Measurements from ENCODE around the gene SYT13.

DNA sequence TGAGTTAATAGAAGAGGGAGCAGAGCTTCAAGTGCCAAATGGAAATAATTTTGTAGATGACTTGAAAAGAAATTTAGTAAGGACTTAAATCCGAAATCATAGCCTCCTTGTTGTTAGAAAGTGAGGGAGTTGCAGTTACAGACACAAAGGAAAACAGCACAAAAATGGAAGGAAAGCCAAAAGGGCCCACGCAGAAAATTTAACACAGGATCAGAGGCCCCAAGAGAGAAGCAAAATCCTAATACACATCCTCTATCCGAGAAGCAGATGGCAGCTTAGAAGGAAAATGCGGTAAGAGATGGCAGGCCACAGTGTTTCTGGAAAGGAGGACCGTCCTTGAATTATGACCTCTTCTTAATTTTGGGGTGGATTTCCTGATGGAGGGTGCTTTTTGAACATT lies 48.7 kb upstream of the SYT13 start:
- TF ChIP-seq, protein P1, sequence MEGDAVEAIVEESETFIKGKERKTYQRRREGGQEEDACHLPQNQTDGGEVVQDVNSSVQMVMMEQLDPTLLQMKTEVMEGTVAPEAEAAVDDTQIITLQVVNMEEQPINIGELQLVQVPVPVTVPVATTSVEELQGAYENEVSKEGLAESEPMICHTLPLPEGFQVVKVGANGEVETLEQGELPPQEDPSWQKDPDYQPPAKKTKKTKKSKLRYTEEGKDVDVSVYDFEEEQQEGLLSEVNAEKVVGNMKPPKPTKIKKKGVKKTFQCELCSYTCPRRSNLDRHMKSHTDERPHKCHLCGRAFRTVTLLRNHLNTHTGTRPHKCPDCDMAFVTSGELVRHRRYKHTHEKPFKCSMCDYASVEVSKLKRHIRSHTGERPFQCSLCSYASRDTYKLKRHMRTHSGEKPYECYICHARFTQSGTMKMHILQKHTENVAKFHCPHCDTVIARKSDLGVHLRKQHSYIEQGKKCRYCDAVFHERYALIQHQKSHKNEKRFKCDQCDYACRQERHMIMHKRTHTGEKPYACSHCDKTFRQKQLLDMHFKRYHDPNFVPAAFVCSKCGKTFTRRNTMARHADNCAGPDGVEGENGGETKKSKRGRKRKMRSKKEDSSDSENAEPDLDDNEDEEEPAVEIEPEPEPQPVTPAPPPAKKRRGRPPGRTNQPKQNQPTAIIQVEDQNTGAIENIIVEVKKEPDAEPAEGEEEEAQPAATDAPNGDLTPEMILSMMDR (IDR thresholded peaks at IDR 0.05; ENCODE audit: extremely low read depth in 1 of 2, insufficient read depth in 1 of 2, low read depth in 1 of 2, low read length in 2 of 2): no peak
- TF ChIP-seq JUN (IDR thresholded peaks at IDR 0.05; ENCODE audit: borderline replicate concordance, insufficient read depth, insufficient read length, low read depth) (no peak), POLR2A (IDR thresholded peaks at IDR 0.05; ENCODE audit: low read depth, low read length) (no peak), EZH2 (IDR thresholded peaks at IDR 0.05; ENCODE audit: borderline replicate concordance, low read depth, low read length, severe bottlenecking) (no peak), POLR2AphosphoS5 (IDR thresholded peaks at IDR 0.05; ENCODE audit: insufficient read depth, low read depth, low read length) (no peak), FOS (IDR thresholded peaks at IDR 0.05; ENCODE audit: borderline replicate concordance, insufficient read depth, low read length) (no peak), GATA2 (IDR thresholded peaks at IDR 0.05; ENCODE audit: insufficient read depth, insufficient read length, low read depth, low read length) (no peak), MYC (IDR thresholded peaks at IDR 0.05; ENCODE audit: low read depth, low read length) (no peak)
- TF ChIP-seq, protein P2, sequence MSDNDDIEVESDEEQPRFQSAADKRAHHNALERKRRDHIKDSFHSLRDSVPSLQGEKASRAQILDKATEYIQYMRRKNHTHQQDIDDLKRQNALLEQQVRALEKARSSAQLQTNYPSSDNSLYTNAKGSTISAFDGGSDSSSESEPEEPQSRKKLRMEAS (IDR thresholded peaks at IDR 0.05; ENCODE audit: insufficient read depth, insufficient read length): no peak
